Upper lobe of left lung (tissue), 6 donors: ENCODE measurements around the gene DENND1B. TPM values are rescaled to one million over a fixed set of nuclear protein-coding genes. Genes with fewer than 3 reads are reported as not detected.
A peak's percentile ranks its signal among the peaks of the same experiment; 100 is the strongest.

Experiments
- ATAC-seq, 2 donors: fragments of 200-7000 bp; cut with Tn5 transposase; one replicate each; pipeline ENCODE4 v1.9.1; 2022; ENCODE audit warnings: mild to moderate bottlenecking in 2 of 2, moderate library complexity in 2 of 2; ENCODE audit not compliant: low FRiP score in 2 of 2
- DNase-seq, 2 donors: peaks; one replicate each; pipeline ENCODE4 v3.0.0-alpha.2; 2019 to 2020
- H3K27ac ChIP-seq, 4 donors: fragments of 200-600 bp; sonication (generic); one replicate each; pipeline ENCODE4 v1.5.1; 2016 to 2019
- H3K27me3 ChIP-seq, 4 donors: fragments of 200-600 bp; sonication (generic); one replicate each; pipeline ENCODE4 v1.5.1; 2017 to 2019
- H3K36me3 ChIP-seq, 4 donors: fragments of 200-600 bp; sonication (generic); one replicate each; pipeline ENCODE4 v1.5.1; 2016 to 2019
- H3K4me1 ChIP-seq, 4 donors: fragments of 200-600 bp; sonication (generic); one replicate each; pipeline ENCODE4 v1.5.1; 2018 to 2019
- H3K4me3 ChIP-seq, 4 donors: fragments of 200-600 bp; sonication (generic); one replicate each; pipeline ENCODE4 v1.5.1; 2017 to 2019; ENCODE audit warnings: mild to moderate bottlenecking in 2 of 4, moderate library complexity in 1 of 4
- H3K9me3 ChIP-seq, 4 donors: fragments of 200-600 bp; sonication (generic); one replicate each; pipeline ENCODE4 v1.5.1; 2018 to 2019
- CTCF ChIP-seq, 6 experiments: fragments of 450-650 bp in 4 of 6; fragments of 200-600 bp in 2 of 6; sonication (generic) in 2 of 6; IDR thresholded peaks; one replicate each; pipeline ENCODE4 v1.5.1; 2016 to 2019; ENCODE audit warnings: antibody characterized with exemption in 6 of 6
- EP300 ChIP-seq, 4 donors: sonication (generic); formaldehyde crosslinking; IDR thresholded peaks; one replicate each; pipeline ENCODE4 v1.5.1; 2017; ENCODE audit warnings: antibody characterized with exemption in 4 of 4, control low read depth in 2 of 4
- POLR2A ChIP-seq, 4 donors: fragments of 450-650 bp; IDR thresholded peaks; one replicate each; pipeline ENCODE4 v1.5.1; 2016 to 2017; ENCODE audit warnings: antibody characterized with exemption in 4 of 4, mild to moderate bottlenecking in 2 of 4
- POLR2AphosphoS5 ChIP-seq, 2 donors: sonication (generic); formaldehyde crosslinking; IDR thresholded peaks; one replicate each; pipeline ENCODE4 v1.5.1; 2017; ENCODE audit warnings: antibody characterized with exemption in 2 of 2
- WGBS, 2 donors: methylation state at CpG; one replicate each; pipeline ENCODE4 v1.1.5; 2017 to 2018; 5-methylcytosine and 5-hydroxymethylcytosine counted together
- total RNA-seq, 6 donors: library from RNA; depleted of rRNA in 4 of 6; stranded (reverse); fragments of >200 nt in 4 of 6; gene quantifications; one replicate each; pipeline versions ENCODE4 v1.1.0 to v1.2.1, GENCODE V29; 2016 to 2021
- donor health status: DM: no; HTN: no; CAD: no; lungs with moderate emphysema.
- donor health status: DM: no; HTN: yes; CAD: no; lungs with severe emphysema.

Gene DENND1B
- total RNA-seq: 10 to 100 TPM; 14.9 to 39.1 (median 21.0) TPM

DNA sequence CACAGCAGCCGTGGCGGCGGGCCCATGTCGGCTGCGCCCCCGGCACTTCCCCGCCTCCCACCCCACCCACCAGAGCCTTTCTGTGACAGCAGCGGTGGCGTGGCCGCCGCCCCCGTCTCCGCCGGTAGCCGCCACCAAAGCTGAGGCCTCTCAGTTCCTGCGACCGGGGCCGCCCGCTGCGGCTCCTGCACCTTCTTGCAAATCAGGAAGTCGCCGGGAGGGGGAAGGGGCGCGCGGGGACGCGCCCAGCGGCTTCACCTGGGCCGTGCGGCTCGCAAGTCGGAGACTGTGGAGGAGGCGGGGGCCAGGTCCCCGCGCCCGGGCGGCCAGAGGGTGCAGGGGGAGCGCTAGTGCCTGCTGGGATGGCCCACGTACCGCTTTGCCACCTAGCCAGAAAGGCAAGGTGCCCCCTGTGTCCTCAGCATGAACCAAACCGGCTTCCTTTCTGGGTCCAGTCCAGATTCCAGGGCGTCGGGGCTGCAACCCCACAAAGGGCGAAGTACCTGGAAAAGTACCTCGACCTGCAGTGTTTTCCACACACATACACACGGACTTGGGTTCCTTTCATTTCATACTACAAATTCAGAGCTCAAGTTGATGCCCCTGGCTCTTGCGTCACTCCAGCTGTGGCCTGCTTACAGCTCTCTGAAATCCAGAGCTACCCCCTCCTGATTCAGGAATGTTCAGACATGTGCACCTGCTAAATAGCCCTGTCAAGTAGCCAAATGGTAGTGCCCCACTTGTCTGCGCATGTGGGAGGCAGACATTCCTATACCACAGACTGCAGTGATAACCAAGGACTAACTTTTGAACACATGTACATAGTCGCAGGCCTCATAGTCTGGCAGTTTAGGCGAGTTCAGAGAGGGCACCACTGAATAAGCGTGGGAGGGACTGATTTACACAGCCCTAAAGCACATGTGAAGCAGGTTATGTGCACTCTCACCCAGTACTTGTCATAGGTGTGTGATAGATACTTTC, at the start of gene DENND1B:
TSS of gene DENND1B (minus strand) at position 199 of the 981 bp plus-strand sequence. CDS start 325 bp downstream, outside the sequence.
- H3K4me1 ChIP-seq: peaks cover 25 to 46% (median 28%) of the 10 kb centered on the region in 4 donors
- peak; percentile 94 to 97 for DNase-seq
- H3K36me3 ChIP-seq: no peaks in the 10 kb centered on the region
- H3K27me3 ChIP-seq: no peaks in the 10 kb centered on the region
- 11 to 34% methylated on average over 8 to 26 of the region's 51 CpGs for WGBS, 2 donors
- TF ChIP-seq CTCF (IDR thresholded peaks at IDR 0.05): peak in 5 of 6 experiments; percentile 12 to 47 (median 39)
- TF ChIP-seq POLR2A (IDR thresholded peaks at IDR 0.05): peak in 3 of 4 donors; percentile 3 to 72 (median 31)
- no peak for TF ChIP-seq EP300 (IDR thresholded peaks at IDR 0.05)
- TF ChIP-seq POLR2AphosphoS5 (IDR thresholded peaks at IDR 0.05): peak in 1 of 2 donors; percentile 40
- ATAC-seq: peak; percentile 82 to 91
- no peaks in the 10 kb centered on the region for H3K9me3 ChIP-seq
- H3K27ac ChIP-seq: peak within 1 kb of the TSS; percentile 89 to 95 (median 90)
- peak within 1 kb of the TSS; percentile 17 to 86 (median 69) for H3K4me3 ChIP-seq

DNA sequence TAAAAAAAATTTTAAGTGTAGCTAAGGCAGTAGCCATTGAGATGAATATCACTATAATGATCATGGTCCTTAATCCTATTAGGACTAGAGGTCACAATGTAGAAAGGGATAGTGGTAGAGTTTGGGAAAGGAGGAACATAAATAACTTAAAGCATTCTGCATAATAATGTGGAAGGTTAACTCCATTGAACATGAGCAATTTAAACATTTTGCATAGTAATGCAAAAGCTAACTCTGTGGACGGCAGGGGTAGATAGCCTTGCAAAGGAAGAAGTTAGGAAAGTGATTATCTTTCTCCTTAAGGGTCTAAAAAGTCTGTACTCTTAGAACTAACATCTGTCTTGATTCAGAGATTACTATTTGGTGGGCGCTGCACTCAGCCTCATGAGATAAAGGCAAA, 39.0 kb upstream of the DENND1B start:
- ATAC-seq (no peak), DNase-seq (no peak)
- Histone ChIP-seq H3K9me3 (no peaks in the 10 kb centered on the region), H3K4me1 (no peaks in the 10 kb centered on the region), H3K36me3 (no peaks in the 10 kb centered on the region), H3K27ac (no peak overlapping the region), H3K4me3 (no peak overlapping the region), H3K27me3 (no peaks in the 10 kb centered on the region)
- 86 to 87% methylated on average over 2 of the region's 2 CpGs for WGBS, 2 donors
- TF ChIP-seq CTCF (IDR thresholded peaks at IDR 0.05) (no peak), EP300 (IDR thresholded peaks at IDR 0.05) (no peak), POLR2A (IDR thresholded peaks at IDR 0.05) (no peak), POLR2AphosphoS5 (IDR thresholded peaks at IDR 0.05) (no peak)

GRCh38 chr1:197813741-197814140, 38.5 kb upstream of the DENND1B start:
- WGBS, 2 donors: 65 to 71% methylated on average over 5 of the region's 5 CpGs
- Histone ChIP-seq H3K4me1 (no peaks in the 10 kb centered on the region), H3K27me3 (no peaks in the 10 kb centered on the region), H3K9me3 (no peaks in the 10 kb centered on the region), H3K36me3 (no peaks in the 10 kb centered on the region), H3K4me3 (no peak overlapping the region), H3K27ac (no peak overlapping the region)
- no peak for TF ChIP-seq POLR2AphosphoS5 (IDR thresholded peaks at IDR 0.05)
- no peak for TF ChIP-seq EP300 (IDR thresholded peaks at IDR 0.05)
- no peak for TF ChIP-seq CTCF (IDR thresholded peaks at IDR 0.05)
- DNase-seq (no peak), ATAC-seq (no peak)

DNA sequence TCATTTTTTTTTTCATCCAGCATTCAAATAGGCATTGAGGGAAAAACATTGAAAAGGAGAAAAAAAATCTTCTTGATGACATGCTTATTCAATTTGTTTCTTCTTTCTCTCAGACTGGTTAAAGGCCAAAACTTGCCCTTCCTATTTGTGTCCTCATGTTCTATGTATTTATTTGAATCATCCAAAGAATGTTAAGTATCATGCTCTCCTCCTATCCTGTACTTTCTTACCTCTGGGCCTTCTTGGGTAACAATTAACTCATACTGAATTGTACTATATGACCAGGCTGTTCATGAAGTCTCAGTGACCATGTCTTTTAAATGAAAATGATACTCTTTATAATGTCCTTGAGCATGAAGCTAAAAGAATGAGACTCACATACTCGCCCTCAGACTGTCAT, 36.5 kb upstream of the DENND1B start:
- Histone ChIP-seq H3K27ac (no peak overlapping the region), H3K4me3 (no peak overlapping the region), H3K36me3 (no peaks in the 10 kb centered on the region), H3K27me3 (no peaks in the 10 kb centered on the region), H3K4me1 (no peaks in the 10 kb centered on the region), H3K9me3 (no peaks in the 10 kb centered on the region)
- WGBS, 2 donors: 56 to 74% methylated on average over 1 of the region's 1 CpG
- ATAC-seq: no peak
- no peak for DNase-seq
- TF ChIP-seq POLR2AphosphoS5 (IDR thresholded peaks at IDR 0.05) (no peak), POLR2A (IDR thresholded peaks at IDR 0.05) (no peak), EP300 (IDR thresholded peaks at IDR 0.05) (no peak), CTCF (IDR thresholded peaks at IDR 0.05) (no peak)
